HG02763 (cell line): ENCODE data around the gene ANAPC2.

Experiments used
- ATAC-seq: cut with Tn5 transposase; IDR thresholded peaks from one replicate; pipeline ENCODE4 v1.9.1; 2021; ENCODE audit warnings: mild to moderate bottlenecking, moderate library complexity; ENCODE audit not compliant: unreplicated experiment

Gene ANAPC2

GRCh38 chr9:137176302-137177182 lies 11.8 kb downstream of the ANAPC2 start:
- ATAC-seq = no peak

- ATAC-seq = no peak
Measured at GRCh38 chr9:137175345-137175961, 12.9 kb downstream of the ANAPC2 start.

GRCh38 chr9:137174722-137175293 lies 13.6 kb downstream of the ANAPC2 start:
- ATAC-seq = no peak

GRCh38 chr9:137173796-137174664 lies 14.3 kb downstream of the ANAPC2 start:
- no peak for ATAC-seq

GRCh38 chr9:137172901-137173795 lies 15.2 kb downstream of the ANAPC2 start:
- ATAC-seq = no peak

- no peak for ATAC-seq
Measured at GRCh38 chr9:137171149-137171900, 17.0 kb downstream of the ANAPC2 start.

- no peak for ATAC-seq
Measured at GRCh38 chr9:137170486-137171148, 17.7 kb downstream of the ANAPC2 start.

GRCh38 chr9:137169896-137170358 lies 18.4 kb downstream of the ANAPC2 start, which contains the start of gene LRRC26:
TSS of gene LRRC26 (minus strand) at chr9:137170051. CDS start at chr9:137169943, 108 bp downstream.
- ATAC-seq = no peak

GRCh38 chr9:137168904-137169856 lies 19.2 kb downstream of the ANAPC2 start:
- ATAC-seq = no peak

GRCh38 chr9:137168573-137168903 lies 19.8 kb downstream of the ANAPC2 start:
- no peak for ATAC-seq

- no peak for ATAC-seq
Measured at GRCh38 chr9:137167747-137168572, 20.4 kb downstream of the ANAPC2 start.

- no peak for ATAC-seq
Measured at GRCh38 chr9:137167277-137167746, 21.0 kb downstream of the ANAPC2 start.

- ATAC-seq = no peak
Measured at GRCh38 chr9:137166380-137167229, 21.8 kb downstream of the ANAPC2 start.

- ATAC-seq = no peak
Measured at GRCh38 chr9:137165250-137165836, 23.0 kb downstream of the ANAPC2 start.
